Vagina (tissue), 2 donors: ENCODE measurements around the gene IL13. TPM values are rescaled to one million over a fixed set of nuclear protein-coding genes. Genes with fewer than 3 reads are reported as not detected.

ENCODE experiments used
- DNase-seq, 2 donors: peaks; one replicate each; pipeline ENCODE4 v3.0.0-alpha.2; 2017; ENCODE audit errors: extremely low spot score in 2 of 2
- H3K27ac ChIP-seq: fragments of 200-600 bp; sonication (generic); one replicate; pipeline ENCODE4 v1.5.1; 2019
- H3K27me3 ChIP-seq: fragments of 200-600 bp; sonication (generic); one replicate; pipeline ENCODE4 v1.5.1; 2019
- H3K36me3 ChIP-seq, 2 donors: fragments of 200-600 bp; sonication (generic); one replicate each; pipeline ENCODE4 v1.5.1; 2017 to 2019
- H3K4me1 ChIP-seq: fragments of 200-600 bp; sonication (generic); one replicate; pipeline ENCODE4 v1.5.1; 2019
- H3K4me3 ChIP-seq, 2 donors: fragments of 200-600 bp; sonication (generic); 1 replicate in 1 of 2; 2 replicates in 1 of 2; pipeline ENCODE4 v1.5.1; 2016 to 2019
- H3K9me3 ChIP-seq: fragments of 200-600 bp; sonication (generic); one replicate; pipeline ENCODE4 v1.5.1; 2019
- CTCF ChIP-seq, 3 experiments: fragments of 450-650 bp in 2 of 3; fragments of 200-600 bp in 1 of 3; sonication (generic) in 1 of 3; IDR thresholded peaks; one replicate each; pipeline ENCODE4 v1.5.1; 2017 to 2019; ENCODE audit warnings: antibody characterized with exemption in 3 of 3, mild to moderate bottlenecking in 2 of 3, moderate library complexity in 2 of 3
- POLR2A ChIP-seq, 2 donors: fragments of 450-650 bp; IDR thresholded peaks; one replicate each; pipeline ENCODE4 v1.6.1; 2017; ENCODE audit warnings: antibody characterized with exemption in 2 of 2, mild to moderate bottlenecking in 2 of 2, moderate library complexity in 2 of 2
- POLR2AphosphoS5 ChIP-seq, 2 donors: sonication (generic); formaldehyde crosslinking; IDR thresholded peaks; one replicate each; pipeline ENCODE4 v1.9.0; 2017; ENCODE audit warnings: antibody characterized with exemption in 2 of 2, mild to moderate bottlenecking in 2 of 2, low read depth in 1 of 2; ENCODE audit not compliant: insufficient read depth in 1 of 2
- intact Hi-C: fragments of 100-400 bp; cut with DNase I; formaldehyde crosslinking; loops from one replicate; pipeline ENCODE4 v1.15.1; 2023
- total RNA-seq: library from RNA; depleted of rRNA; stranded (reverse); fragments of >200 nt; gene quantifications from one replicate; pipeline ENCODE4 v1.2.3, GENCODE V29; 2016

Gene IL13
- total RNA-seq, 1 donor from 2014 or later = not detected

DNA sequence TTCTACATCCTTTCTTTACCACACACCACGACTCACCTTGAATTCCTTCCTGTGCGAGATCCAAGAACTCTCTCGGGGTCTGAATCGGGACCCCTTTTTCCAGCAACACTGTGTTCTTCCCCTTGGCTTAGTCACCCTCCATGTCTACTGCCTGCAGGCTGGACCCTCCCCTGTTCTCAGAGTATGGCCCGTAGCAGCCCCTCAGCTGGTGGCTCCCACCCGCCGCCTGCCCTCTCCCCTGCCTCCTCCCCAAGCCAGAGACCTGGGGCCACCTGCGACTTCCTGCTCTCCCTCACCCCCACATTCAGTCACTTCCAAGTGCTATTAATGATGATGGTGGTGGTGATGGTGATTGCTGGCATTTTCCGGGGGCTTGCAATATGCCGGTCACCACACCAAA is 9.3 kb downstream of the IL13 start:
- no peak overlapping the region for H3K27ac ChIP-seq
- H3K36me3 ChIP-seq = no peaks in the 10 kb centered on the region
- DNase-seq = no peak
- no peaks in the 10 kb centered on the region for H3K4me1 ChIP-seq
- H3K27me3 ChIP-seq = no peaks in the 10 kb centered on the region
- TF ChIP-seq CTCF (IDR thresholded peaks at IDR 0.05) (no peak), POLR2A (IDR thresholded peaks at IDR 0.05) (no peak), POLR2AphosphoS5 (IDR thresholded peaks at IDR 0.05; ENCODE audit: insufficient read depth in 1 of 2, low read depth in 1 of 2) (no peak)
- no peak overlapping the region for H3K4me3 ChIP-seq
- H3K9me3 ChIP-seq = no peaks in the 10 kb centered on the region
- intact Hi-C loops = no loop called here

- H3K27me3 ChIP-seq = no peaks in the 10 kb centered on the region
- H3K9me3 ChIP-seq = no peaks in the 10 kb centered on the region
- peak in 1 of 2 donors; percentile 75 for DNase-seq
- H3K4me1 ChIP-seq = no peaks in the 10 kb centered on the region
- no peak overlapping the region for H3K4me3 ChIP-seq
- intact Hi-C loops = no loop called here
- TF ChIP-seq POLR2AphosphoS5 (IDR thresholded peaks at IDR 0.05; ENCODE audit: insufficient read depth in 1 of 2, low read depth in 1 of 2) (no peak), POLR2A (IDR thresholded peaks at IDR 0.05) (no peak), CTCF (IDR thresholded peaks at IDR 0.05) (no peak)
- no peaks in the 10 kb centered on the region for H3K36me3 ChIP-seq
- H3K27ac ChIP-seq = no peak overlapping the region
Observed at GRCh38 chr5:132667761-132668705, 10.1 kb downstream of the IL13 start.

- Histone ChIP-seq H3K4me3 (no peak overlapping the region), H3K36me3 (no peaks in the 10 kb centered on the region), H3K27me3 (no peaks in the 10 kb centered on the region), H3K27ac (no peak overlapping the region), H3K4me1 (peaks cover 3% of the 10 kb centered on the region), H3K9me3 (no peaks in the 10 kb centered on the region)
- no peak for TF ChIP-seq POLR2AphosphoS5 (IDR thresholded peaks at IDR 0.05; ENCODE audit: insufficient read depth in 1 of 2, low read depth in 1 of 2)
- no peak for TF ChIP-seq POLR2A (IDR thresholded peaks at IDR 0.05)
- DNase-seq = peak in 1 of 2 donors; percentile 67
- intact Hi-C loops = no loop called here
Observed at GRCh38 chr5:132668706-132669454, 10.9 kb downstream of the IL13 start.

GRCh38 chr5:132669455-132669820 is 11.5 kb downstream of the IL13 start:
- peak in 1 of 2 donors; percentile 62 for DNase-seq
- Histone ChIP-seq H3K36me3 (no peaks in the 10 kb centered on the region), H3K4me1 (peaks cover 8% of the 10 kb centered on the region), H3K27me3 (no peaks in the 10 kb centered on the region), H3K9me3 (no peaks in the 10 kb centered on the region), H3K4me3 (no peak overlapping the region), H3K27ac (no peak overlapping the region)
- TF ChIP-seq CTCF (IDR thresholded peaks at IDR 0.05) (no peak), POLR2A (IDR thresholded peaks at IDR 0.05) (no peak), POLR2AphosphoS5 (IDR thresholded peaks at IDR 0.05; ENCODE audit: insufficient read depth in 1 of 2, low read depth in 1 of 2) (no peak)
- intact Hi-C loops = no loop called here

GRCh38 chr5:132669966-132670882 is 12.3 kb downstream of the IL13 start:
- Histone ChIP-seq H3K4me3 (no peak overlapping the region), H3K36me3 (no peaks in the 10 kb centered on the region), H3K4me1 (peaks cover 15% of the 10 kb centered on the region), H3K27me3 (no peaks in the 10 kb centered on the region), H3K27ac (no peak overlapping the region), H3K9me3 (no peaks in the 10 kb centered on the region)
- peak in 1 of 2 donors; percentile 71 for DNase-seq
- no peak for TF ChIP-seq POLR2A (IDR thresholded peaks at IDR 0.05)
- TF ChIP-seq POLR2AphosphoS5 (IDR thresholded peaks at IDR 0.05; ENCODE audit: insufficient read depth in 1 of 2, low read depth in 1 of 2) = no peak
- no peak for TF ChIP-seq CTCF (IDR thresholded peaks at IDR 0.05)
- intact Hi-C loops = no loop called here
